Stimulated activated CD4-positive, alpha-beta T cell treated with anti-CD3 and anti-CD28 coated beads, TNF-alpha, amount 100 ng/mL, for 1 hour (primary cell): ENCODE measurements around the gene ZNF550.

Source experiments
- DNase-seq, 3 donors: peaks; one replicate each; pipeline ENCODE4 v3.0.0-alpha.2; 2020; ENCODE audit warnings: low read depth in 3 of 3, low spot score in 1 of 3

The ZNF550 gene

DNA sequence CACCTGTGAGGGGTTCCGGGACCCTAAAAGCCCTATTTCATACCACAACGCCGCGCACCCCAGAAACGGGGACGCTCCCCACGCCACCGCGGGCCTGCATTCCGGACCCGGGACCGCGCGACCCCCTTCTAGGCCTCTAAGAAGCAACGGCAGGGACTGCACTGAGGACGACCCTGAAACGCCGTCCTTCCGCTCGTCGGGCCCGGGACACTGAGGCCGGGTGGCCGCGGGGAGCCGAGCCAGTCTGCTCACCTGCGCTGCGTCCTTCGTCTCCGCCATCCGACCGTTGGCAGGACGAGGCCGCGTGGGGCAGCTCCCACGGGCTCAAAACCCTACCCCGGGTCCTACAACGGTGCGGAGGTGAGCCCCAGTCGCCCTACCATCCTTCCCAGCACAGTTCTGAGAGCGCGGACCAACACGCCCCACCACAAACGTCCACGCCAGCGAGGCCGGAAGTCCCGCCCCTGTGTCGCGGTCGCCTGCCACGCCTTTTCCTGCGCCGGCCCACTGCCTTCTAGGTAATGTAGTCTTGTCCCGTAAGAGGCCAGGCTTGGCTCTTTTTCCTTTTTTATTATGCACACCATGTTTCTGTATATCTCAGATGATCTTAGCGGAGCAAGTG lies at the start of gene ZNF550:
Gene ZNF550, minus strand, starts transcription at position 460 of the 622 bp plus-strand sequence. Its CDS starts 181 bp downstream, at position 279.
- DNase-seq: peak; percentile 62 to 79 (median 72)

DNA sequence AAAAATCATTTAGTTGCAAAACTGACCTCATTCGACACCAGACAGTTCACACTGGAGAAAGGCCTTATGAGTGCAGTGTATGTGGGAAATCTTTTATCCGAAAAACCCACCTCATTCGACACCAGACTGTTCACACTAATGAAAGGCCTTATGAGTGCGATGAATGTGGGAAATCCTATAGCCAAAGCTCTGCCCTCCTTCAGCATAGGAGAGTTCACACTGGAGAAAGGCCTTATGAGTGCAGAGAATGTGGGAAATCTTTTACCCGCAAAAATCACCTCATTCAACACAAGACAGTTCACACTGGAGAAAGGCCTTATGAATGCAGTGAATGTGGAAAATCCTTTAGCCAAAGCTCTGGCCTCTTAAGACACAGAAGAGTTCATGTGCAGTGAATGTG lies 47.3 kb upstream of the ZNF550 start:
- no peak for DNase-seq

DNA sequence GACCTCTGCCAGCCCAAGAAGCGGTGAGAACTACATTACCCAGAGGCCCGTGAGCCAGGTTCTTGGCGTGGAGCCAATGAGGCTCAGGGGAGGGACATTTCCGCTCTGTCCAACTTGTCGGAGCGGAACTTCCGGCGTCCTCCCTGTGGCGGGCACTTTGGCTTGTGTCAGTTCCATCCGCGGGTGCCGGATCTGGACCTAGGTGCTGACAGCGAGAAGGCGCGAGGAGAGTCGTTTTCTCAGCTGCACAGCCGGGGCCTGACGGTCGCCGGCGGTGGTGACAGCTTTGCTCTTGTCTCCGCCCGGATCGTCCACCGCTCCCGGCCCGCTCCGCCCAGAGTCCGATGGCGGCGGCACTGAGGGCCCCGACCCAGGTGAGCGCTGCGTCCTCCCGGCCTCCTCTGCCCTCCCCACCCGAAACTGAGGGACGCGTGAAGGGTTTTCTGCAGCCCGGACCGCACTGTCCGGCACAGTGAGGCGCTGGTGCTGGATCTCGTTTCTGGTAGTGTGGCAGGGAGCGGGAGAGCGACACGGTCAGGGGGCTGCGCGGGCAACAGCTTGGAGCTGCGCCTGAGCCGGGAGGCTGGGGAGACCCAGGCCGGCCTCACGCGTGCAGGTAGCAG lies 40.2 kb upstream of the ZNF550 start, which contains the start of gene ZNF530:
Gene ZNF530, plus strand, starts transcription at position 125 of the 623 bp plus-strand sequence. CDS start 4,461 bp downstream, outside the sequence.
- peak; percentile 66 to 79 (median 67) for DNase-seq

DNA sequence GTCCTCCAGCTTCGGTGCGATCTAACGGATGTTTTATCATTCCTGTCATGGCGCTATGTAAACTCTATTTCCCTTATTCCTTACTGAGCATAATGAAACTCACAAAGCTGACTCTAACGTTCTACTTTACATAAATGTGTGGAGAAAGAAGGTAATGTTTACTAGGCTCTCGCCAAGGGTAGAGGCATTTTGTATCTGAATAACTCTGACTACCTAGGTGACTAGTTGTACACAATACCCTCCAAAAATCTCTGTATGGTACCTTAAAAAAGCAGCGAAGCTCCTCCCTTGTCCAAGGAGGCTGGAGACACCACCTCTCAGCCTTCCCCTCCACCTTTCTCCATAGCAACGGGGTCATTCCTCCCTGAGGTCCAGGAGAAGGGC lies 39.7 kb upstream of the ZNF550 start:
- DNase-seq: no peak

DNA sequence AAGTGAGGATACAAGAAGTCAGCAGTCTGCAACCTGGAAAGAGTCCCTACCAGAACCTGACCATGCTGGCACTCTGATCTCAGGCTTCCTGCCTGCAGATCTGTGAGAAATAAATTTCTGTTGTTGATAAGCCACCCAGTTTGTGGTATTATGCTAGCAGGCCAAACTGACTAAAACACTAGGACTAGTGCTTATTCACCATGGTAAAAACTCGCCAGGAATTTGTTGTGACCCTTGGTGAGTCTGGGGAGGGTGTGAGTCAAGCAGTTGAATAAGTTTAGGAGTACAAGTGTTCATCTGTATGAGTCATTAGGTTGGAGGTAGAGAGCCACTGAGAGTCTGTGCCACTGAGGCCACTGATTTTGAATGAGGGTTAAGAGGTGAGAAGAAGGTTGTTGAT lies 27.9 kb upstream of the ZNF550 start:
- no peak for DNase-seq

DNA sequence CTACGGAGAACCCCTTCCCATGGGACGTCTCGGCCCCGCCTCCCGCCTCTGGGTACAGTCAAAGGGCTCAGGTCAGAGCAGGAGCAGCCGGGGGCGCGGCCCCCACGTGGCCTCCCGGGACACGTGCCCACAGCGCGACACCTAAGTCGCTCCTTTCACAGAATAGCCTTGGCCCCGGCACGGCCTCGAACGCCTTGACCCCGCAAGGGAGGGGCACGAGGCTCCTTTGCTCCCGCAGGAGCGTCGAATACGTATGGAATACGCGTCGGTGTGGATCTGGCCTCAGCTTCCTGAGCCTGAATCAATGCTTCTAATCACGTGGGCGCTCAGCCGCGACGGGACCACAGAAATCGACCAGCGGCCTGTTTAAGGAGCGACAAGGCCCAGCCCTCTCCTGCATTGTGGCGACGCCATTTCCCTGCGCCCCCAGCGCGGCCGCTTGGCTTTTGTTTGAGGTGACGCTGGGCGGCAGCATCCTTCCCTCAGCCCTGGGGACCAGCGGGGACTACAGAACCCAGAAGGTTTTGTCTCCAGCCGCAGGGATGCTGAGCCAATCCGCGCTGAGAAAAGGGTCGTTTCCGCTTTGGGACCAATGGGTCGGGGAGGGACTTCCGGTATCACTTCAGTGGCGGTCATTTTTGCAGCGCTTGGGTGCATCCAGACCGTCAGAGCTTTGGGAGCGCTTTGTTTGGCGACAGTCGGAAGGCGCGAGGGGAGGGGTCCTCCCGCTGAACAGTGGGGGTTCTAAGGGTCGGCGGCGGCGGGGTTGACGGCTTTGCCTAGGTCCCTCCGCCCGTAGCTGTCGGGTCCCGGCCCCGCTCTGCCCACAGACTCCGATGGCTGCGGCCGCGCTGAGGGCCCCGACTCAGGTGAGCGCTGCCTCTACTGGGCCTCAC lies 24.1 kb upstream of the ZNF550 start, which contains the start of gene ZIK1:
Gene ZIK1, plus strand, starts transcription at position 625 of the 896 bp plus-strand sequence. Its CDS starts 212 bp downstream, at position 837.
- DNase-seq: peak; percentile 60 to 69 (median 67)

DNA sequence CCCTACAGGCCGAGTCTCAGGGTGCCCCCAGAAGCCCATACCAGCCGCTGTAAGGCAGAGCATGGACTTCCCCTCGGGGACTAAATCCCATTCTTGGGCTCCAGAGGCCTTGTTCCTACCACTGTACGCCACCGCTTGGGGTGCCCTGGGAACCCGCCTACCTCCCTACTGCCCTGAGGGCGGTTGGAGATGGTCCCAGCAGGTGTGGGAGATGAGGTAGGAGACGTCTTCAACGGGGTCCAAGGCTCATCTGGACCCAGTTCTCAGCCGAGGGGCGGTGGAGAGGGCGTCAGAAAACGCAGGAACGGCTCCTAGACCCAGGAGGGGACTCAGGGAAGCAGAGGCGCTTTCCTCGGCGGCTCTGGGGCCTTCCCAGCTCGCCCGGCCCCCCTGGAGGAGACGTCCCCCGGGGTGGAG lies 23.4 kb upstream of the ZNF550 start:
- no peak for DNase-seq

DNA sequence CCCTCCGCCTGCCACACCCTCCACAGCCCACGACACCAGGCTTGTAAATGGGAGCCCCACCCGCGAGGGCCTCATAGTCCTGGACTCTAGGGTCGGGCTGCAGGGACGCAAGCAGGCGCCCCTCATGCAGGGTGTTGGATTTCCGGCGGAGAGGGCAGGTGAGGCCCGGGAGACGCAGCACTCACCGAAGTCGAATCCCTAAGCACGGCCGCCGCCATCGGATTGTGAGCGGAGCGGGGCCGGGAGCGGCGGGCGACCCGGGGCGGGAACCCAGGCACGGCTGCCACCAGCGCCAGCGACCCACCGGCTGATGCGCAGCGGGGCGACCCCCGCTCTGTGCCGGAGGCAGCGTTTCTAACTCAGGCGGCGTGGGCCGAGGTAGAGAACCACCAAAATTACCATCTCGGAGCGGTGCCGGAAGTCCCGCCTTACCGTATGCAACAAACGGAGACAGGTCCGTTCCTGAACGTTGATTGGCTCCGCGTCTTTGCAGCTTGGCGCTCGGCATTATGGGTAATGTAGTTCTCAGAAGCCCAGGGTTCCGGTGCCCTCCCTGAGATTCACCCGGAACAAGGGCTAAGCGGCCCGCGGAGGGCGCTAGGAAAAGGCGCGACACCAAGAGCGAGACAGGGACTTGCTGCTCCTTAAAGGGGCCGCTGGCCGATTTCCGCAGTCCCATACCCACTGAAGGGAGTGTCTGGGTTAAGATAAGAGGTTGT lies 19.0 kb upstream of the ZNF550 start, which contains the start of gene ZNF416:
Gene ZNF416, minus strand, starts transcription at position 425 of the 719 bp plus-strand sequence. Its CDS starts 207 bp downstream, at position 218.
- peak; percentile 77 to 92 (median 88) for DNase-seq

DNA sequence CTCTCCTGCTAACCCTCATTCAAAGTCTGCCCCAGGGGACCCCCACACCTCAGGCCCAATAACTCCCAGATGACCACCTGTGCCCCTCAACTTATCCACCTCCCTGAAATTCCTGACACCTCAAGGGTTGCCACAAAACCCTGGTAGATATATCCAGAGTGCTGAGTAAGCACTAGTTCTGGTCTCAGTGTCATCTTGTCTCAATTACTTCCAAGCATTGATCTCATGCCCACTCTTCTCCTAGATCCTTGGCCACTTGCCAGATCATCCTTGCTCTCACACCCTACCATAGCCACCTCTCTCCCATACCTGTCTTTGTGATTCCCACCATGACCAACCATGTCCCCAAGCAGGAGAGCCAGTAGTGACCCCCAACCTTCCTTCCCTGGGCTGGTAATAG lies 17.0 kb upstream of the ZNF550 start:
- no peak for DNase-seq

DNA sequence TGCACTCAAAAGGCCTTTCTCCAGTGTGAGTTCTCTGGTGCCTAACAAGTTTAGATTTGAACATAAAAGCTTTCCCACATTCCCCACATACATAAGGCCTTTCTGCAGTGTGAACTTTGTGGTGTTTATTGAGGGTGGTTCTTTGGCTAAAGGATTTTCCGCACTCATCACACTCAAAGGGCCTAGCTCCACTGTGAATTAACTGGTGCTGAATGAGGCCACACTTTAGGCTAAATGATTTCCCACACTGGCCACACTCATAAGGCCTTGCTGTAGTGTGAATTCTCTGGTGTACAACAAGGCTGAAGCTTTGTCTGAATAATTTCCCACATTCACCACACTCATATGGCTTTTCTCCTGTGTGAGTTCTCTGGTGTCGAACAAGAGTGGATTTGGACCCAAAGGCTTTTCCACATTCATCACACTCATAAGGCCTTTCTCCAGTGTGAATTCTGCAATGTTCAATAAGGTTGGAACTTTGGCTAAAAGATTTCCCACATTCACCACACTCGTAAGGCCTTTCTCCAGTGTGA lies 12.8 kb upstream of the ZNF550 start:
- no peak for DNase-seq

DNA sequence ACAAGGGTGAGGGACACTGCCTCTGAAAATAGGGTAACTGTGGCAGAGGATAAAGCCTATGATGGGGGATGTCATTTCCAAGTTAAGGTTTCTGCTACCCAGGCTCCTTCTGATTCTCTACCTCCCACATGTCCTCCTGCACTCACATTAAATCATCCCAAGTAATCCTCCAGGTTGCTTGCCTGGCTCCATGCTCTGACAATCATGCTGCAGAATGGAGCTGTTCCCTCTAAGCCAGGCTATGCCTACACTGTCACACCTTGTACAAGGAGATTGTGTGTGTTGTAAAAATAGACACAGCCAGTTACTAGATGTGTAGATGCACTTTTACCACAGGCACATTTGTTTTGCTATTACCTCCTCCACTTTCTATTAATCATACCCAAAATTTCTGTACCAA lies 11.0 kb upstream of the ZNF550 start:
- DNase-seq: no peak

DNA sequence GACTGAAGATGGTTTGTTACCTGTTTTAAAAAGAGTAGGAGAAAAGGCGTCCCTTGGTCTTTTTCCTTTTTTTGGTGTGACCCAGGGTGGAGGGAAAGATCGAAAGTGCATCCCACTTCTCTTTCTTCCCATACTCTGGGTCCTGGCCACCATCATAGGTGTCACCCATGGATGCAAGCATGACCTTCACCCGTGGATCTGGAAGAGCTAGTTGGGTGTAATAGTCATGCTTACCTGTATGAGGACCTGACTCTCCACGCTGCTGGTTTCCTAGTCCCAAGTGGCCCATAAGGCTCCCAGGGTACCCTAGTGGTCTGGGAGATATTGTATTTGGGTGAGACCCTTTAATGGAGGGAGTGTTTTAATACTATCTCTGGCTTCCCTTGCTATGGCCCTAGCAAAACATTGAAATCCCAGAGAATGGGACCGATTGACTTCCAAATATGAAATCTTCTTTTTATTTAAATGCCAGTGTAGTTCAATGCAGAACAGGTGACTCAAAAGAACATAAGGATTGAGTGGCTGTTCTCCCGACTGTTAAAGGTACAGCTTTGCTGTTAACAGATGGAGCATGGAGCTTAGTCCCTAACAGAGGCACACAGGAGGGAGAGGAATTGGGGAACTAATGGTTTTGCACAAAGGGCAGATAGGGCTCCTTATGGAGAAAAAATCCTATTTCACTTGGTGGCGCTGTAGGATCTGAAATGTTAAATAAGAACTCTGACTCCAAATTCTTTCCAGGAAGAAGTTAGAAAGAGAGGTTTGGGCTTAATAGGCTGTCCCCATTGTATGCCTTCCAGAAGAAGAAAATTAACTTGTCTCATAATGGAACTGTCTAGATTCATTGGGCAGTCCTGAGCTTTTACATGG lies 7.0 kb upstream of the ZNF550 start:
- no peak for DNase-seq

DNA sequence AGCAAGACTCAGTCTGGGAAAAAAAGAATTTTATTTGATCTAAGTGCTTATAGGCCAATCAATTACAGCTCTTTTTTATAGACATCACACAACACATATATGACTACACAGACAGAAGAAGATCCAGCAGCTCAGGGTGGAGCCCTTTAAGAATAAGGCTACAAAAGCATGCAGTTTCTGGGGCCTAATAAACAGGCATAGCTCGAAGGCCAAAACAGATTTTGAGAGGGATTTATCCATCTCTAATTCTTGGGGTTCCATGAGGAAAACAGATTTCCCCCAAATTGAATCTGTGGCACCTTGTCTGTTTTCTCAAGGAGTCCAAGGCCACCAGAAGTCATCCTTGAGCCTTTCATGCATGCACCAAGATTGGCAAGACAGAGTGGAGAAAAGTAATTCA lies 3.9 kb upstream of the ZNF550 start:
- DNase-seq: no peak

DNA sequence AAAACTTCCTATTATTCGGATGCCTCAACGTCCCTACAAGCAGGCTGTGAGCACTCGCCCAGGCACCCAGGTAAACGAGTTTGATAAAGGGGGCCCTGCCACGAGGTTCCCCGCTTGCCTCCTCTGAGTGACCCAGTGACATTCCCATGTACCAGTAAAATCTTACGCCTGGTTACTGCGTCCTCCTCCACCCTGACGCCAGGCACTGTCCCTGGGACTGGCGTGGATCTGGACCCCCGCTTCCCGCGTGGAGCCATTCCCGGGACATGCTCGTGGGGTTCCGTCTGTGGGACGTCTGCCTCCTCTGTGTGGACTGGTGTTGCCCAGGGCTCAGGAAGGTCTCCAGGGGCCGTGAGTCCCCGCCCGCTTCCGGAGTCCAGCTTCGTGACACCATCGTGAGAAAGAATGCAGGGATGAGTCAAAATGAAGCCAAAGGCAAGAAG lies 407 bp upstream of the ZNF550 start:
- no peak for DNase-seq

DNA sequence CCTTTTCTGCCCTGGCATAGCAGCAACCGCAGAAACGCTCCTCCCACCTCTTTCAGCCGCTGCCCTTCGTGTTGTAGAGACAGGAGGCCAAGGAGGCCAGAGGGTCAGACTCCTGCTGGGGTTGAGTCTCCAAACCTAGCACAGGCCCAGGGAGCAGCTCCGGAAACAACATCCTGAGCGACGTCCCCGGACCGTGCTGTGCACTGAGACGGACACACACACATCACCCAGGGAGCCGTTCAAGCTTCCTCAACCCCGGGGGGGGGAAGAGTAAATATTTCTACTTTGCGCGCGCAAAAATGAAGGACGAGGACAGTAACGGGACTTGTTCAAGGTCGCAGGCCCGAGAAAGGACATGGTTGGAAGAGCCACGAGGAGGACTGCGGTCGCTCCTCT lies 657 bp downstream of the ZNF550 start:
- DNase-seq: no peak

DNA sequence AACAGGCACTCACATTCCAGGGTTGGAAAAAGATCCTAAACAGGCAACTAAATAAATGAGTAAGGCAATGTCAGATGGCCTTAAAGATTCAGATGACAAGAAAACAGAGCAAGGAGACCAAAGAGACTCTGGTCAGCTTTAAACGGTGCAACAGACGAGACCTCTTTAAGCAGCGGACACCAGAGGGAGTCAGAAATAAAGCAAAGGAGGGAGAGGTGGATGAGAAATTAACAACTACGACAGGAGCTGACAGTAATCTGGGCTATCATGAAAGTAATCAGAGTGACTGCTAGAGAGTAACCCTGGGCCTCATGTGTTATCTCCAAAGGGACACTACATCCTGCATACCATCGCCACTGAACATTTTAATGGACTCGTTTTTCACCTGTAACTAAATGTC lies 1.1 kb downstream of the ZNF550 start:
- no peak for DNase-seq

DNA sequence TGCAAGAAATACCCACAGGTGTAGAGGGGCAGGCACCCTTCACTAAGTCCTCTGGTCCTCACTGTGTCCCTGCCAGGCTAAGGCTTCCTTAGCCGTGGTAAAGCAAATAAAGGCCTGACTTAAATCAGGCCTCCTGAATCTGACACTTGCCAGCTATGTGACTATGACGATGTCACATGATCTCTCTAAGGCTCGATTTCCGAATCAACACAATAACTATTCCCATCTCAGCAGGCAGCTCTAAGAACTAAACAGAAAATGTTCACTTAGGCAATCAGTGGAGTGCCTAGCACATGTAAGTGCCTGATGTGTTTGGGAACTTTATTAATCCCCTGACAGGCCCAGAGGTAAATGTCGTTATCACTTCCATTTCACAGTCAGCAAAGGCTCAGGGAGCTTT lies 2.0 kb downstream of the ZNF550 start:
- DNase-seq: no peak

DNA sequence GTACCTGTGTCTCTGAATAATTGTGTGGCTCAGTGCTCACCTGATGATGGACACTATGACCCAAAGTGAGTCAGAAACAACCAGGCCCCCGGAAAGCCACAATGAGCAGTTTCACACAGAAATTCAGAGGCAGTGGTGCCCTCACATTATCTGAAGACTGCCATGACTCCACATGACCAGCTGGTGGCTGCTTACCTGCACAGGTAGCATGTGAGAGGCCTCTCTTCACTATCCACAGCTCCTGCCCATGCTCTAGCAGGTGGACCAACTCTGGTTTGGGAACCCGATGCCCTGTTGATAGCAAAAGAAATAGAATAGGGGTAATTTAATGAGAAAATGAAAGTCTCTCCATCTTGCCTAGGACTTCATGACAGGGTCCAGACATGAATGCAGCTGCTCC lies 7.2 kb downstream of the ZNF550 start:
- DNase-seq: no peak

DNA sequence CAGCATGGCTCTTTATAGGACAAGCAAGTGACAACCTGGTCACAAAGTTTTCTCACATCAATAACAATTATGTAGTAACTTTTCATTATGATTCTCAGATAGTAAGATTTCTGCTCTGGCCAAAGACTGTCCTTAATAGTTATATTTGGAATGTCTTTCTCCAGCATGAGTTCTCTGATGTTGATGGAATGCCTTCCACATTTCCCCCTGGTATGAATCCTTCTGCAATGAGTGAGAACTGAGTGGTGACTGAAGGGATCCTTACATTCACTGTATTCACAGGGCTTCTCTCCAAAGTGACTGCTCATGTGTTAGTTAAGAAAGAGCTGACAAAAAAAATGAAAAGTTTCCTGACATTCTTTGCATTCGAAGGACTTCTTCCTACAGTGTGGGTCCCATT lies 13.2 kb downstream of the ZNF550 start:
- no peak for DNase-seq
